K562 (cell line): ENCODE results near the gene ST8SIA4. TPM values are rescaled to one million over a fixed set of nuclear protein-coding genes. Genes with fewer than 3 reads are reported as not detected.

Source experiments
- ATAC-seq: fragments of 200-7000 bp; cut with Tn5 transposase; 3 replicates; pipeline ENCODE4 v1.9.1; 2020; ENCODE audit warnings: moderate library complexity
- BruUV-seq: library from RNA; stranded (reverse); fragments of 400-500 nt; replicated peaks from 2 replicates; lab custom pipeline; 2021; lab: Mats Ljungman, UMichigan
- CTCF ChIA-PET: fragments of 300-600 bp; formaldehyde crosslinking; extraction: SDS; loops from one replicate; lab custom pipeline; 2021; ENCODE audit warnings: low intra/inter-chr PET ratio; lab: Yijun Ruan, JAX
- POLR2A ChIA-PET: fragments of 300-600, 350-650 bp; sonication (Branson Sonifier 250); formaldehyde crosslinking; extraction: SDS; loops from one replicate; lab custom pipeline; 2021; ENCODE audit warnings: antibody characterized with exemption, inconsistent platforms; lab: Yijun Ruan, JAX
- DNase-seq, 4 experiments: peaks; one replicate each; pipeline versions ENCODE4 v3.0.0 to v3.0.0-alpha.2; 2011 to 2018; ENCODE audit warnings: low spot score in 3 of 4, mixed read lengths in 3 of 4; ENCODE audit errors: extremely low read depth in 1 of 4
- FAIRE-seq: peaks from 2 replicates; lab custom pipeline; 2011; peaks lifted over from hg19 to GRCh38; lab: Jason Lieb, UNC
- H2AFZ ChIP-seq: 2 replicates; pipeline ENCODE4 v1.6.0; 2011; ENCODE audit warnings: low read depth, low read length, control low read depth, inconsistent platforms
- H3K27ac ChIP-seq: fragments of 200-600 bp; 3 replicates; pipeline ENCODE4 v1.8.0; 2011; ENCODE audit warnings: low read depth, mild to moderate bottlenecking, control low read depth, inconsistent platforms, low read length, moderate library complexity, mixed read lengths; ENCODE audit errors: extremely low read depth
- H3K27me3 ChIP-seq, 2 experiments: fragments of 300-600 bp in 1 of 2; 2 replicates in 1 of 2; 3 replicates in 1 of 2; pipeline versions ENCODE4 v1.6.0 to v1.8.0; 2011; ENCODE audit warnings: inconsistent platforms in 2 of 2, low read length in 2 of 2, mild to moderate bottlenecking in 1 of 2, mixed read lengths in 1 of 2, moderate library complexity in 1 of 2; ENCODE audit not compliant: control insufficient read depth in 2 of 2, insufficient read depth in 2 of 2
- H3K36me3 ChIP-seq: fragments of 300-600 bp; 3 replicates; pipeline ENCODE4 v1.8.0; 2011; ENCODE audit warnings: mild to moderate bottlenecking, low read length, inconsistent platforms; ENCODE audit not compliant: control insufficient read depth, insufficient read depth
- H3K4me1 ChIP-seq, 2 experiments: fragments of 200-600 bp in 1 of 2; replicated peaks in 1 of 2; 2 replicates in 1 of 2; 3 replicates in 1 of 2; pipeline versions ENCODE4 v1.5.1 to v1.8.0; 2011; ENCODE audit warnings: inconsistent platforms in 2 of 2, low read length in 2 of 2, mild to moderate bottlenecking in 1 of 2, mixed read lengths in 1 of 2, moderate library complexity in 1 of 2; ENCODE audit not compliant: control insufficient read depth in 2 of 2, insufficient read depth in 2 of 2
- H3K4me2 ChIP-seq: 2 replicates; pipeline ENCODE4 v1.6.1; 2011; ENCODE audit warnings: low read length, control low read depth, inconsistent platforms, mixed read lengths; ENCODE audit not compliant: insufficient read depth
- H3K4me3 ChIP-seq: fragments of 200-600 bp; sonication (generic), shearing (Covaris generic); 2 replicates; pipeline ENCODE4 v1.5.1; 2016; ENCODE audit warnings: control low read depth, inconsistent platforms
- H3K79me2 ChIP-seq: fragments of 200-600 bp; 3 replicates; pipeline ENCODE4 v1.8.0; 2011; ENCODE audit warnings: low read length, inconsistent platforms; ENCODE audit not compliant: control insufficient read depth, insufficient read depth
- H3K9ac ChIP-seq, 2 experiments: 2 replicates each; pipeline versions ENCODE4 v1.6.0 to v1.6.1; 2011; ENCODE audit warnings: low read depth in 2 of 2, low read length in 2 of 2, control low read depth in 1 of 2, inconsistent platforms in 1 of 2, mild to moderate bottlenecking in 1 of 2, mixed read lengths in 1 of 2; ENCODE audit not compliant: insufficient read depth in 1 of 2
- H3K9me1 ChIP-seq: one replicate; pipeline ENCODE4 v1.6.0; 2011; ENCODE audit warnings: inconsistent platforms, mild to moderate bottlenecking, low read length, moderate library complexity; ENCODE audit not compliant: control insufficient read depth, insufficient read depth
- H3K9me3 ChIP-seq: replicated peaks from 2 replicates; pipeline ENCODE4 v1.5.1; 2011; ENCODE audit warnings: low read depth, low read length, inconsistent platforms; ENCODE audit not compliant: control insufficient read depth, insufficient read depth
- H4K20me1 ChIP-seq: replicated peaks from 2 replicates; pipeline ENCODE4 v1.6.1; 2011; ENCODE audit warnings: low read length, inconsistent platforms, mixed read lengths; ENCODE audit not compliant: control insufficient read depth, insufficient read depth
- CBX3 ChIP-seq, 2 experiments: IDR thresholded peaks; 1 replicate in 1 of 2; 2 replicates in 1 of 2; pipeline ENCODE4 v1.6.1; 2012; ENCODE audit warnings: inconsistent platforms in 2 of 2, low read length in 2 of 2, borderline replicate concordance in 1 of 2, control low read depth in 1 of 2
- HNRNPUL1 ChIP-seq: fragments of 200-400 bp; formaldehyde crosslinking; IDR thresholded peaks from 2 replicates; pipeline ENCODE4 v1.6.1; 2017; ENCODE audit warnings: low read length
- KLF6 ChIP-seq: fragments of 250-450 bp; sonication (Bioruptor Pico); IDR thresholded peaks from 2 replicates; pipeline ENCODE4 v1.4.0; 2020; ENCODE audit warnings: mild to moderate bottlenecking, moderate library complexity, borderline replicate concordance
- NRF1 ChIP-seq, 2 experiments: fragments of 450-650 bp; IDR thresholded peaks in 1 of 2; conservative IDR thresholded peaks in 1 of 2; 2 replicates each; pipeline ENCODE4 v1.6.1; 2014; ENCODE audit warnings: mild to moderate bottlenecking in 2 of 2
- PHB ChIP-seq: fragments of 250-450 bp; sonication (Bioruptor Pico); IDR thresholded peaks from 2 replicates; pipeline ENCODE4 v1.5.0; 2021
- RHOXF2B ChIP-seq: fragments of 250-450 bp; sonication (Bioruptor Pico); conservative IDR thresholded peaks from 2 replicates; pipeline ENCODE4 v1.5.1; 2021
- WGBS: fragments of 100-300 bp; shearing (Covaris generic); methylation state at CpG from one replicate; pipeline ENCODE4 v1.1.6; 2016; ENCODE audit warnings: low coverage, mixed read lengths; ENCODE audit not compliant: insufficient coverage; ENCODE audit errors: missing lambda C conversion rate; 5-methylcytosine and 5-hydroxymethylcytosine counted together
- in situ Hi-C: fragments of 300-500 bp; cut with MboI; formaldehyde crosslinking; loops from 4 replicates; pipeline ENCODE4 v1.15.0; 2018; ENCODE audit warnings: inconsistent platforms, mixed read lengths
- intact Hi-C: fragments of 100-400 bp; cut with micrococcal nuclease; formaldehyde crosslinking; loops from 2 replicates; pipeline ENCODE4 v1.14.2; 2022
- polyA plus RNA-seq, 8 experiments: library from polyadenylated mRNA; depleted of rRNA in 4 of 8; stranded (reverse) in 5 of 8; unstranded in 3 of 8; fragments of >200 nt; fragmentation: Nextera tagmentation in 2 of 8; fragmentation: Illumina TruSeq in 1 of 8; extraction: Ambion mirVana in 2 of 8; extraction: Trizol in 1 of 8; gene quantifications; 2 replicates each; pipeline versions ENCODE4 v1.2.1 to v1.2.3, GENCODE V29; 2011 to 2014; ENCODE audit warnings: inconsistent platforms in 1 of 8, missing spikeins in 1 of 8
- total RNA-seq, 7 experiments: library from RNA; depleted of rRNA in 6 of 7; stranded (reverse); fragments of >200 nt in 6 of 7; fragmentation: Illumina TruSeq in 2 of 7; extraction: Trizol in 2 of 7; gene quantifications; 2 replicates each; pipeline versions ENCODE4 v1.2.1 to v1.2.3, GENCODE V29; 2011 to 2021; ENCODE audit warnings: low replicate concordance in 1 of 7
- TF ChIP-seq, protein P1 (sequence below): sonication (generic); formaldehyde crosslinking; IDR thresholded peaks from 2 replicates; pipeline ENCODE4 v1.8.1; 2022; ENCODE audit warnings: missing genetic modification reagents

ST8SIA4 gene
- total and polyA plus RNA-seq, 9 of the 15 experiments (the other 6 are each of a cell fraction or from before 2014, with no cell fraction given) = 0.22 to 2.0 (median 0.54) TPM

DNA sequence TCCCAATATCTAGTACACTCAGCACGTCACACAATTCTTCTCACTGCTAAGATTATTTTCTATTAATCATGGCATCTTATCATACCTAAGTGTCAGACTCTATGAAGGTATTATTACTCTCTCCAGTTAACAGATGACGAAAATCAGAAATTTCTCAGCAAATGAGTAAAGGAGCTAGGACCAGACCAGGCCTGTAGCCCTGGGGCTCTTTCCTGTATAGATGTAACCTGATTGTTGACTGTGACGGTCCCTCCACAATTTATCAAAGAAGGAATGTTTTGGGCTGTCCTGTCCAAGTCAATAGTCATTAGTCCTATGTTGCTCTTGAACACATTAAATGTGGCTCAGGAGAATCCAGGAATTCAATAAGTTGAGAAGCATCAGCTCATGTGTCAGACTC is 106.2 kb downstream of the ST8SIA4 start:
- no peak overlapping the region for H3K4me3 ChIP-seq
- no peak for DNase-seq
- H3K4me2 ChIP-seq = no peak overlapping the region
- no peak overlapping the region for H2AFZ ChIP-seq
- H3K9me1 ChIP-seq = no peaks in the 10 kb centered on the region
- H3K4me1 ChIP-seq = no peaks in the 10 kb centered on the region
- H3K27ac ChIP-seq = no peak overlapping the region
- in situ Hi-C loops = no loop called here
- WGBS = 2% methylated on average over 3 of the region's 3 CpGs
- TF ChIP-seq HNRNPUL1 (no peak), PHB (no peak), NRF1 (conservative IDR thresholded peaks at IDR 0.05 in 1 of 2, IDR thresholded peaks at IDR 0.05 in 1 of 2) (no peak), KLF6 (CRISPR knock-in tag) (no peak), CBX3 (IDR thresholded peaks at IDR 0.05; ENCODE audit: borderline replicate concordance in 1 of 2, low read length in 2 of 2) (no peak), RHOXF2B (CRISPR knock-in tag) (no peak)
- TF ChIP-seq, protein P1, sequence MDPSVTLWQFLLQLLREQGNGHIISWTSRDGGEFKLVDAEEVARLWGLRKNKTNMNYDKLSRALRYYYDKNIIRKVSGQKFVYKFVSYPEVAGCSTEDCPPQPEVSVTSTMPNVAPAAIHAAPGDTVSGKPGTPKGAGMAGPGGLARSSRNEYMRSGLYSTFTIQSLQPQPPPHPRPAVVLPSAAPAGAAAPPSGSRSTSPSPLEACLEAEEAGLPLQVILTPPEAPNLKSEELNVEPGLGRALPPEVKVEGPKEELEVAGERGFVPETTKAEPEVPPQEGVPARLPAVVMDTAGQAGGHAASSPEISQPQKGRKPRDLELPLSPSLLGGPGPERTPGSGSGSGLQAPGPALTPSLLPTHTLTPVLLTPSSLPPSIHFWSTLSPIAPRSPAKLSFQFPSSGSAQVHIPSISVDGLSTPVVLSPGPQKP = no peak
- TF ChIP-seq, all 486 proteins: peak for 0
- intact Hi-C loops = no loop called here
- POLR2A ChIA-PET = no interaction called here
- Histone ChIP-seq H3K36me3 (no peaks in the 10 kb centered on the region), H4K20me1 (no peaks in the 10 kb centered on the region), H3K9ac (no peak overlapping the region), H3K79me2 (no peaks in the 10 kb centered on the region), H3K9me3 (no peaks in the 10 kb centered on the region), H3K27me3 (no peaks in the 10 kb centered on the region)
- no peak for ATAC-seq
- BruUV-seq = no TSS peak
- CTCF ChIA-PET = no interaction called here
- no peak for FAIRE-seq
